Measurements from ENCODE around the gene SLC39A2.
"Not testable (repeated sequence)": the region's sequence is repeated elsewhere in the genome, so short reads cannot be mapped to it uniquely, and the experiment has no call there.

DNA sequence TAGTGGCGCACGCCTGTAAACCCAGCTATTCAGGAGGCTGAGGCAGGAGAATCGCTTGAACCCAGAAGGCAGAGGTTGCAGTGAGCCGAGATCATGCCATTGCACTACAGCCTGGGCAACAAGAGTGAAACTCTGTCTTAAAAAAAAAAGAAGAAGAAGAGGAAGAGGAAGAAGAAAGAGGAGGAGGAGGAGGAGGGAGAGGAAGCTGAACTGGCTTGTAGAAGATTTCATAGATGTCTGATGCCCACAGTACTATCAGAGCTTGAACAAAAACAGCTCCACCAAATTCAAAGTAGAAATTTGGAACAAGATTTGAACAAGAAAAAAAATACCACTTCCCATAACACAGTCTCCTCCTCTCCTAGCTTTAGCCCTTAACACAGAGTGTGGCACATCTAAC, 13.4 kb upstream of the SLC39A2 start:
- TF ChIP-seq, protein P1, sequence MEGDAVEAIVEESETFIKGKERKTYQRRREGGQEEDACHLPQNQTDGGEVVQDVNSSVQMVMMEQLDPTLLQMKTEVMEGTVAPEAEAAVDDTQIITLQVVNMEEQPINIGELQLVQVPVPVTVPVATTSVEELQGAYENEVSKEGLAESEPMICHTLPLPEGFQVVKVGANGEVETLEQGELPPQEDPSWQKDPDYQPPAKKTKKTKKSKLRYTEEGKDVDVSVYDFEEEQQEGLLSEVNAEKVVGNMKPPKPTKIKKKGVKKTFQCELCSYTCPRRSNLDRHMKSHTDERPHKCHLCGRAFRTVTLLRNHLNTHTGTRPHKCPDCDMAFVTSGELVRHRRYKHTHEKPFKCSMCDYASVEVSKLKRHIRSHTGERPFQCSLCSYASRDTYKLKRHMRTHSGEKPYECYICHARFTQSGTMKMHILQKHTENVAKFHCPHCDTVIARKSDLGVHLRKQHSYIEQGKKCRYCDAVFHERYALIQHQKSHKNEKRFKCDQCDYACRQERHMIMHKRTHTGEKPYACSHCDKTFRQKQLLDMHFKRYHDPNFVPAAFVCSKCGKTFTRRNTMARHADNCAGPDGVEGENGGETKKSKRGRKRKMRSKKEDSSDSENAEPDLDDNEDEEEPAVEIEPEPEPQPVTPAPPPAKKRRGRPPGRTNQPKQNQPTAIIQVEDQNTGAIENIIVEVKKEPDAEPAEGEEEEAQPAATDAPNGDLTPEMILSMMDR (IDR thresholded peaks at IDR 0.05; ENCODE audit: poor library complexity), result not testable (repeated sequence)
- TF ChIP-seq EZH2 (IDR thresholded peaks at IDR 0.05; ENCODE audit: borderline replicate concordance), result not testable (repeated sequence)
